AG04449 (cell line): ENCODE measurements around the gene SHCBP1.
"Not testable (repeated sequence)": the region's sequence is repeated elsewhere in the genome, so short reads cannot be mapped to it uniquely, and the experiment has no call there.

Experiments
- CTCF ChIA-PET: fragments of 350-600 bp; formaldehyde crosslinking; extraction: SDS; loops from one replicate; lab custom pipeline; 2021; ENCODE audit warnings: antibody characterized with exemption; lab: Yijun Ruan, JAX
- POLR2A ChIA-PET: fragments of 400-600, 350-600 bp; formaldehyde crosslinking; extraction: SDS; loops from one replicate; lab custom pipeline; 2020; ENCODE audit warnings: antibody characterized with exemption, inconsistent platforms; lab: Yijun Ruan, JAX
- DNase-seq: peaks from one replicate; pipeline ENCODE4 v3.0.0-alpha.2; 2010; ENCODE audit warnings: low read depth, low spot score
- H3K4me3 ChIP-seq: 2 replicates; pipeline ENCODE4 v1.5.1; 2011; ENCODE audit warnings: low read depth, mild to moderate bottlenecking, control low read depth, low read length
- CTCF ChIP-seq: IDR thresholded peaks from one replicate; pipeline ENCODE4 v1.5.1; 2011; ENCODE audit warnings: mild to moderate bottlenecking, moderate library complexity, low read length, control low read depth, inconsistent platforms; ENCODE audit not compliant: insufficient read depth; ENCODE audit errors: missing control alignments

Gene SHCBP1

DNA sequence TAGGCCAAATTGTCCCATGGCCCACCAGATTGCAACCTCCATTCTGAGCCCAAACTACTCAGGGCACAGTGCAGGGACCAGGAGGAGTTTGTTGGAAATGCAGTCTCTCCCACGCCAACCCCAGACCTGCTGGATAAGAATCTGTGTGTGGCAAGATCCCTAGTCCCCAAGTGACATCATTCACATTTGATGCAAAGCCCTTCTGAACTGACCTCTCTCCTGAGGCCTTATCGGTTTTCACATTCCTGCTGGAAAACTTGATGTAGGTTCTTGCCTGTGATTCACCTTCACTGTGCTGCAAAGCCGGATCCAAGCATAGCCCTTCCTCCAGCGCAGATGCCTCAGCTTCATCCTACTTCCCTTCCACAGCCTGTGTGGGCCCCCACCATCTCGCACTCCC is 6.6 kb upstream of the SHCBP1 start:
- ChIA-PET POLR2A (no interaction called here), CTCF (interaction anchor here (0.9 to 2.8 kb wide), 3 partner anchors 12 to 187 kb away, joined by 3 to 21 read pairs (median 3); no protein-coding TSS in a partner anchor)
- no peak for TF ChIP-seq CTCF
- no peak for DNase-seq
- H3K4me3 ChIP-seq: no peak overlapping the region

DNA sequence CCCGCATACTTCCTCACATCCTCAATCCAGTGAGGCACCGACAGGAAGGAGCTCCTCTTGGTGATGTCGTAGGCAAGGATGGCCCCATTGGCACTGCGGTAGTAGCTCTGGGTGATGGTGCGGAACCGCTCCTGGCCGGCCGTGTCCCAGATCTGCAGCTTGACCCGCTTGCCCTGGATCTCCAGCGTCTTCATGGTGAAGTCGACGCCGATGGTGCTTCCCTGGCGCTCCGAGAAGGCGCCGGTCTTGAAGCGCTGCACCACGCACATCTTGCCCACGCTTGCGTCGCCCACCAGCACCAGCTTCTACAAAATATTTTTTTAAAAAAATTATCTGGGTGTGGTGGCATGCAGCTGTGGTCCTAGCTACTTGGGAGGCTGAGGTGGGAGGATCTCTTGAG is 5.5 kb upstream of the SHCBP1 start:
- CTCF ChIA-PET, H3K4me3 ChIP-seq, DNase-seq, POLR2A ChIA-PET: not testable (repeated sequence)

DNA sequence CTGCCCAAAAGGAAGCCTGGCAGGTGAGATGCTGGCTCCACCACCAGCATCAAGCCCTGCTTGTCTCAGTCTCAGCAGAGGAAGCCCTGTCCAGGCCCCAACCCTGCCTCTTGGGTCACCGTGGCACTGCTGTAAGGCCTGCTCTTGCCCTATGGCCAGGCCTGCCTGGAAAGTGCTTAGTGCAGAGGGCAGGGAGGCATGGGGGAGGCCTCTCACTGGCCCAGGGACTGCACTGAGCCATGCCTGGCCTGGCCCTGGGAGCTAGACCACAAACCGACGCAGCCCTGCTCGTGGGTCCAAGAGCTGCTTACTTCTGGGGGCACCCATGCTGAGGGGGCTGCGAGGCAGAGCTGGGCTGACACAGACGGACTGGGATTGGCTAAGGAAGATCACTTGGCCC is 3.7 kb upstream of the SHCBP1 start:
- CTCF ChIA-PET, H3K4me3 ChIP-seq, DNase-seq, POLR2A ChIA-PET: not testable (repeated sequence)

DNA sequence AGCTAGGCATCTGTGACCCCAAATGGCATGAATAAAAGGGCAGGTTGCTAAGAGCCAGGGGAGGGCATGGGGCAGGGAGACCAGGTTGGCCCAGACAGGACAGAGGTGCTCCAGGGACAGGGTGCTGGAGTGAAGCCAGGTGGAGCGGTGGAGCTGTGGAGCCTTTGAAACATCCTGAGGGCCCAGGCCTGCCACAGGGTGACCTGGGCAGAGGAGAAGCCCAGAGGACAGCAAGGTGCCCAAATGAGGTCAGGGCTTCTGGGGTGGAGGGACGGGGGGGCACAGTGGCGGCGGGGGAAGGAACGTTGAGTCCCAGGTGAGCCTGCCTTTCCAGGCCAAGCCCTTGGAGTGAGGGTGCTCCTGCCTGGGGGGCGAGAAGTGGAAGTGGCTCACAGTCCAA is 2.5 kb upstream of the SHCBP1 start:
- H3K4me3 ChIP-seq, DNase-seq, POLR2A ChIA-PET, CTCF ChIA-PET: not testable (repeated sequence)

GRCh38 chr16:46623246-46623645 is 2.1 kb upstream of the SHCBP1 start:
- DNase-seq, CTCF ChIA-PET, POLR2A ChIA-PET, H3K4me3 ChIP-seq: not testable (repeated sequence)

DNA sequence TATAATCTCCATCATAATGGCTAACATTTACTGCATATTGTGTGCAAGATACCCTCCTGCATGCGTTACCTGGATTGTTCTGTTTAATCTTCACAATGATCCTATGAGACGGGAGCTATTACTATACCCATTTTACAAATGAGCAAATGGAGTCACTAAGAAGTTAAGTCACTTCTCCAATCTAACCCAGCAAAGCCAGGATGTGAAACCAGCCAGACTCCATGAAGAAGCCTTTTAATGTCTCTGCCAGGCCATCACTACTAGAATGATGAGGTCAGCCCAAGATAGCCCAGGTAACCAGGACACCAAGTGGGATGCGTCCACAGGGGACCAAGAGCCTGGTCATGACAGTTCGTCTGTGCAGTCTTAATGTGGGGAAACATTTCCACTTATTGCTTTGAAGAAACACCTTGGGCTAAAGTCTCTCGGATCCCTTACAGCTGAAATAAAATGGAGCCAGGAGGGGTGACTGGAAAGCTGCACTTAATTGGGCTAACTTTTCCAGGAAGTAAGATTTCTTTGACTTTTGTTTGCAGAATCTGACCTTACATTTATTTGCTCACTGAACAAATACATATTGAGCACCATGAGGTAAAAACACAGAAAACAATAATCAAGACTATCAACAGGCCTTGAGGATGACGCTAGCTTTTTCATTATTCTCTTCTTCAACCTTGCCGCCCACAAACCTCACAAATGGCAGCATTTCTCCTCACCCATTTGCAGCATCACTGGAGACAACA is 926 bp upstream of the SHCBP1 start:
- ChIA-PET POLR2A (no interaction called here), CTCF (interaction anchor here (0.8 to 3.7 kb wide), 3 partner anchors 7 to 125 kb away, joined by 3 to 19 read pairs (median 4); no protein-coding TSS in a partner anchor)
- TF ChIP-seq CTCF: no peak
- H3K4me3 ChIP-seq: no peak overlapping the region
- DNase-seq: no peak

DNA sequence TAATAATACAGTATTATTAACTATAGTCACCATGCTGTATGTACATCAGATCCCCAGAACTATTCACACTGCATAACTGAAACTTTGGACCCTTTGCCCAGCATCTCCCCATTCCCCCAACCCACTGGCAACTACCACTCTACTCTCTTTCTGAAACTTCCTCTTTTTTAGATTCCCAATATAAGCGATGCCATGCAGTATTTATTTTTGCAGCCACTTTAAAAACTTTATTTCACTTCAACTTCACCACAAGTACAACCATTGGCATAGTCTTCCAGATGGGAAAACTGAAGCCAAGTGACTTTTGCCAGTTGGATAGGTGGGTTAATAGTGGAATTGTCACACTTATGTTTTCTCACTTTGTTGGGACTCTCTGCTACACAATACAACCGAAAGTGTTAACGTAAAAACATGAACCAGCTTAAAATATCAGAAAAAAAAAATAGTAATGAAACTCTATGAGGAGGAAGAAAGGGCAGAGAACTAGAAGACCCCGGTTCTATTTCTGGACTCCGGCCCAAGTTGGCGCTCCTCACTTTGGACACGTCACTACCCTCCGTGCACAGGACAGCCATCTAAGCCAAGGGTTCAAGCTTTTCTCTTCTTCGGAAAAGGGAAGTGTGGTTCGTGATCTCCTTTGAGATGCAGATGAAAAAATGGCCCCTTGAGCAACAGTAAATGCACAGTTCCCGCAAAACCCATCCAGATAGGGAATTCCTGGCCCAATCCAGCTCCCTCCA is 743 bp downstream of the SHCBP1 start:
- ChIA-PET POLR2A (no interaction called here), CTCF (interaction anchor here (1.4 to 3.7 kb wide), 2 partner anchors 9 to 12 kb away, joined by 3 to 19 read pairs; no protein-coding TSS in a partner anchor)
- TF ChIP-seq CTCF: no peak
- no peak for DNase-seq
- peak overlapping the region; percentile 79 for H3K4me3 ChIP-seq

DNA sequence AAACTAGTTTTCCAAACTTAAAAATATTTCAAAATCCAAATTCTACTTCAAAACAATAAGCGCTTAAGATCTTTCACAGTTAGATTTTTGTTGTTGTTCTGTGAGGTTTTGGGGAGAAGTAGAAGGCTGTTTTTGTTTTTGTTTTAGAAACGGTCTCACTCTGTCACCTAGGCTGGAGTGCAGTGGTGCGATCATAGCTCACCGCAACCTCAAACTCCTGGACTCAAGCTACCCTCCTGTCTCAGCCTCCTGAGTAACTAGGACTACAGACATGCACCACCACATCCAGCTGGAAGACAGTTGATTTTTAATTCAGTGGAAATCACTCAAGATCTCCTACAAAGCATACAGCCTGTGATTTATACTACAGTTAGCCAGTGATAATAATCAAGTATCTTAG is 2.7 kb downstream of the SHCBP1 start:
- ChIA-PET CTCF (interaction anchor here (1.9 to 3.7 kb wide), 3 partner anchors 10 to 64 kb away, joined by 7 to 19 read pairs (median 15); no protein-coding TSS in a partner anchor), POLR2A (no interaction called here)
- no peak overlapping the region for H3K4me3 ChIP-seq
- TF ChIP-seq CTCF: no peak
- no peak for DNase-seq
